HepG2 (cell line): ENCODE data around the gene GTF2F2. TPM values are rescaled to one million over a fixed set of nuclear protein-coding genes. Genes with fewer than 3 reads are reported as not detected.

Experiments
- ATAC-seq: fragments of 200-7000 bp; cut with Tn5 transposase; 3 replicates; pipeline ENCODE4 v1.9.1; 2020; ENCODE audit warnings: mild to moderate bottlenecking, moderate library complexity
- BruUV-seq: library from RNA; stranded (reverse); fragments of 400-500 nt; replicated peaks from 2 replicates; lab custom pipeline; 2021; lab: Mats Ljungman, UMichigan
- CTCF ChIA-PET: fragments of 300-600 bp; formaldehyde crosslinking; extraction: SDS; loops from one replicate; lab custom pipeline; 2021; ENCODE audit warnings: low total read pairs, inconsistent platforms, low intra/inter-chr PET ratio; lab: Yijun Ruan, JAX
- POLR2A ChIA-PET: fragments of 350-600 bp; sonication (Branson Sonifier 250); formaldehyde crosslinking; loops from one replicate; lab custom pipeline; 2020; ENCODE audit warnings: antibody characterized with exemption, inconsistent platforms; lab: Yijun Ruan, JAX
- DNase-seq: peaks from one replicate; pipeline ENCODE4 v3.0.0-alpha.2; 2015; ENCODE audit warnings: low spot score
- FAIRE-seq: peaks from 3 replicates; lab custom pipeline; 2011; peaks lifted over from hg19 to GRCh38; lab: Jason Lieb, UNC
- H2AFZ ChIP-seq: one replicate; pipeline ENCODE4 v1.6.1; 2011; ENCODE audit warnings: low read length, inconsistent platforms
- H3K27ac ChIP-seq: fragments of 300-600 bp; 3 replicates; pipeline ENCODE4 v1.8.0; 2011; ENCODE audit warnings: mixed run types, mild to moderate bottlenecking, mixed read lengths, low read length, inconsistent platforms; ENCODE audit not compliant: insufficient read depth; ENCODE audit errors: extremely low read length
- H3K27me3 ChIP-seq, 2 experiments: fragments of 200-600 bp in 1 of 2; 2 replicates in 1 of 2; 3 replicates in 1 of 2; pipeline versions ENCODE4 v1.6.0 to v1.8.0; 2011; ENCODE audit warnings: low read length in 2 of 2, mild to moderate bottlenecking in 2 of 2, moderate library complexity in 2 of 2, inconsistent platforms in 1 of 2; ENCODE audit not compliant: insufficient read depth in 2 of 2, control insufficient read depth in 1 of 2
- H3K36me3 ChIP-seq, 2 experiments: fragments of 200-600 bp in 1 of 2; replicated peaks in 1 of 2; 2 replicates in 1 of 2; 3 replicates in 1 of 2; pipeline versions ENCODE4 v1.5.1 to v1.8.0; 2011; ENCODE audit warnings: low read length in 2 of 2, inconsistent platforms in 1 of 2; ENCODE audit not compliant: insufficient read depth in 2 of 2, control insufficient read depth in 1 of 2
- H3K4me1 ChIP-seq: 2 replicates; pipeline ENCODE4 v1.5.1; 2012; ENCODE audit warnings: low read length, inconsistent platforms; ENCODE audit not compliant: insufficient read depth
- H3K4me2 ChIP-seq: 2 replicates; pipeline ENCODE4 v1.6.0; 2011; ENCODE audit warnings: low read depth, low read length, inconsistent platforms
- H3K4me3 ChIP-seq, 3 experiments: fragments of 200-600 bp in 1 of 3; sonication (generic), shearing (Covaris generic) in 1 of 3; replicated peaks in 1 of 3; 2 replicates each; pipeline ENCODE4 v1.5.1; 2011 to 2016; ENCODE audit warnings: low read length in 3 of 3, inconsistent platforms in 2 of 3, low read depth in 2 of 3, mild to moderate bottlenecking in 2 of 3, control low read depth in 1 of 3, mixed read lengths in 1 of 3; ENCODE audit not compliant: insufficient read depth in 1 of 3
- H3K79me2 ChIP-seq: one replicate; pipeline ENCODE4 v1.6.1; 2011; ENCODE audit warnings: low read length, inconsistent platforms; ENCODE audit not compliant: insufficient read depth
- H3K9ac ChIP-seq: 2 replicates; pipeline ENCODE4 v1.6.0; 2011; ENCODE audit warnings: mild to moderate bottlenecking, low read depth, low read length, inconsistent platforms; ENCODE audit not compliant: insufficient read depth
- H3K9me3 ChIP-seq: 2 replicates; pipeline ENCODE4 v1.5.1; 2012; ENCODE audit warnings: mild to moderate bottlenecking, low read length
- H4K20me1 ChIP-seq: 2 replicates; pipeline ENCODE4 v1.6.0; 2011; ENCODE audit warnings: inconsistent platforms, mild to moderate bottlenecking, low read length, moderate library complexity; ENCODE audit not compliant: insufficient read depth
- NFKBIZ ChIP-seq: IDR thresholded peaks from 2 replicates; pipeline ENCODE4 v1.6.1; 2018; ENCODE audit warnings: missing genetic modification reagents, missing compliant biosample characterization
- TCF7 ChIP-seq: sonication (generic); IDR thresholded peaks from 2 replicates; pipeline ENCODE4 v1.6.1; 2016; ENCODE audit warnings: antibody characterized with exemption, low read depth
- ZBED4 ChIP-seq: sonication (generic); formaldehyde crosslinking; IDR thresholded peaks from 2 replicates; pipeline ENCODE4 v1.4.0; 2020; ENCODE audit warnings: missing genetic modification reagents, borderline replicate concordance
- ZNF589 ChIP-seq: sonication (generic); formaldehyde crosslinking; conservative IDR thresholded peaks from 2 replicates; pipeline ENCODE4 v1.8.0; 2022; ENCODE audit warnings: mild to moderate bottlenecking, moderate library complexity, missing genetic modification reagents
- ZNF720 ChIP-seq: sonication (generic); formaldehyde crosslinking; IDR thresholded peaks from 2 replicates; pipeline ENCODE4 v1.4.0; 2020; ENCODE audit warnings: missing genetic modification reagents
- WGBS: methylation state at CpG from one replicate; pipeline ENCODE4 v1.1.6; 2017; ENCODE audit warnings: low lambda C conversion rate; 5-methylcytosine and 5-hydroxymethylcytosine counted together
- in situ Hi-C: cut with HindIII; loops from 2 replicates; pipeline ENCODE4 v1.10.0; 2017; ENCODE audit warnings: low pct_unique_long_range_greater_than_20kb; ENCODE audit not compliant: extremely low pct_ligation_motif_present
- intact Hi-C: fragments of 100-400 bp; cut with micrococcal nuclease; formaldehyde crosslinking; loops from one replicate; pipeline ENCODE4 v1.10.0; 2022; ENCODE audit not compliant: unreplicated experiment
- polyA plus RNA-seq, 8 experiments: library from polyadenylated mRNA; depleted of rRNA in 3 of 8; stranded (reverse) in 7 of 8; unstranded in 1 of 8; fragments of >200 nt; fragmentation: Illumina TruSeq in 4 of 8; extraction: Trizol in 4 of 8; gene quantifications; 2 replicates each; pipeline versions ENCODE4 v1.2.1 to v1.2.3, GENCODE V29; 2011 to 2016; ENCODE audit warnings: low read depth in 4 of 8, missing spikeins in 1 of 8, mixed read lengths in 1 of 8; ENCODE audit not compliant: insufficient read depth in 1 of 8
- total RNA-seq, 5 experiments: library from RNA; depleted of rRNA; stranded (reverse); fragments of >200 nt; fragmentation: Illumina TruSeq; extraction: Trizol; gene quantifications; 2 replicates each; pipeline ENCODE4 v1.2.3, GENCODE V29; 2016; ENCODE audit warnings: low read depth in 1 of 5

The GTF2F2 gene
- total and polyA plus RNA-seq, 2 of the 13 experiments (the other 11 are each of a cell fraction or from before 2014, with no cell fraction given), result 10.6 to 32.8 TPM

- intact Hi-C loops (no loop called here), in situ Hi-C loops (no loop called here)
- ATAC-seq (no peak), FAIRE-seq (no peak), DNase-seq (no peak)
- peaks cover 7% of the 10 kb centered on the region; the same call in 1 of the 2 replicates for H3K4me1 ChIP-seq
- no peaks in the 10 kb centered on the region for H3K9me3 ChIP-seq
- no TSS peak for BruUV-seq
- POLR2A ChIA-PET, result no interaction called here
- no peaks in the 10 kb centered on the region; a peak in 1 of 5 replicates for H3K36me3 ChIP-seq
- no peaks in the 10 kb centered on the region for H3K27me3 ChIP-seq
- H3K4me2 ChIP-seq, result no peak overlapping the region
- no peaks in the 10 kb centered on the region for H3K79me2 ChIP-seq
- no peaks in the 10 kb centered on the region for H4K20me1 ChIP-seq
- H3K27ac ChIP-seq, result no peak overlapping the region
- TF ChIP-seq TCF7 (no peak), NFKBIZ (CRISPR knock-in tag) (no peak), ZNF589 (CRISPR knock-in tag) (no peak)
- CTCF ChIA-PET, result no interaction called here
- H3K4me3 ChIP-seq, result no peak overlapping the region
- no peak overlapping the region for H2AFZ ChIP-seq
- H3K9ac ChIP-seq, result no peak overlapping the region
Observed at GRCh38 chr13:45240143-45240542, 119.8 kb downstream of the GTF2F2 start.

GRCh38 chr13:45242070-45242469, 121.8 kb downstream of the GTF2F2 start:
- no peaks in the 10 kb centered on the region; a peak in 1 of 5 replicates for H3K36me3 ChIP-seq
- no peak overlapping the region for H3K27ac ChIP-seq
- no peak overlapping the region for H2AFZ ChIP-seq
- no peak for FAIRE-seq
- no peak for ATAC-seq
- no peak for TF ChIP-seq ZNF720
- no peak for TF ChIP-seq ZBED4
- H3K4me1 ChIP-seq, result no peaks in the 10 kb centered on the region
- H4K20me1 ChIP-seq, result no peaks in the 10 kb centered on the region
- POLR2A ChIA-PET, result interaction anchor here (0.6 to 1.1 kb wide), 2 partner anchors 34 to 122 kb away, joined by 3 to 5 read pairs; partner anchors contain the start of gene GTF2F2
- 94% methylated on average over 3 of the region's 3 CpGs for WGBS
- CTCF ChIA-PET, result no interaction called here
- DNase-seq, result no peak
- no peak overlapping the region for H3K9ac ChIP-seq
- H3K27me3 ChIP-seq, result no peaks in the 10 kb centered on the region
- H3K4me2 ChIP-seq, result no peak overlapping the region
- no peaks in the 10 kb centered on the region for H3K79me2 ChIP-seq
- no peaks in the 10 kb centered on the region for H3K9me3 ChIP-seq
- no peak overlapping the region for H3K4me3 ChIP-seq
- BruUV-seq, result no TSS peak
- in situ Hi-C loops (no loop called here), intact Hi-C loops (no loop called here)
